HTR-8/SVneo (cell line): ENCODE results near the gene RASSF9.

Experiments
- DNase-seq: peaks from one replicate; pipeline ENCODE4 v3.0.0; 2011; ENCODE audit warnings: low spot score, mixed read lengths; ENCODE audit not compliant: insufficient read length
- FAIRE-seq: peaks from 2 replicates; lab custom pipeline; 2011; peaks lifted over from hg19 to GRCh38; lab: Jason Lieb, UNC

The RASSF9 gene

DNA sequence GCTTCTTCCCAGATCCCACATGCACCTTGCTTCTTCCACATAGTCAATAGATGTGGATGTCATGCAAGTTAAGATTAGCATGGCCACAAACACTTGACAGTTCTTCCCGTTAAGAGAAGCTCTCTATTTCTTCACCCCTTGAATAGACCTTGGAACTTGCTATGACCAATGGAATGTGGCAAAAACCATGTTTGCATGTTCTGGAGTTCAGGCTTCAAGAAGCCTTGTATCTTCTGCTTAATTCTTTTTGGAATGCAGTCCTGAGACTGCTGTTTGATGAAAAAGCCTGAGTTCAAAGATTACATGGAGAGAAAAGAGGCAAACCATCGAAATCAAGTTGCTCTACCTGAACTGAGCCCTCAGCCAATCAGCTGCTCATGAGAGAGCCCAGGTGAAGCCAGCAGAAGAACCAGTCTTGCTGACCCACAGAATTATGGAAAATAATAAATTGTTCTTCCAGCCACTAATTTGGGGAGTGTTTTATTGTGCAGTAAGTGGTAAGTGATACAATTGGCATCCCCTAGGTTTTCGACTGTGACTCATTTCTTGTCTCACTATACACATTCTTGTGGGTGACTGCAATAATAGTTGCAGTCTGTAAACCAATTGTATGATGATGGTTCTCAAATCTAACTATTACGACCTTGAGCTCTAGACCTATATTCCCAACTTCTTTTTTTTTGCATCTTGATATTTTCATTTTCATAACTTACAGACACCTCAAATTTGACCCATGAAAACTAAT is 12.6 kb downstream of the RASSF9 start:
- no peak for FAIRE-seq
- peak; percentile 41 for DNase-seq

DNA sequence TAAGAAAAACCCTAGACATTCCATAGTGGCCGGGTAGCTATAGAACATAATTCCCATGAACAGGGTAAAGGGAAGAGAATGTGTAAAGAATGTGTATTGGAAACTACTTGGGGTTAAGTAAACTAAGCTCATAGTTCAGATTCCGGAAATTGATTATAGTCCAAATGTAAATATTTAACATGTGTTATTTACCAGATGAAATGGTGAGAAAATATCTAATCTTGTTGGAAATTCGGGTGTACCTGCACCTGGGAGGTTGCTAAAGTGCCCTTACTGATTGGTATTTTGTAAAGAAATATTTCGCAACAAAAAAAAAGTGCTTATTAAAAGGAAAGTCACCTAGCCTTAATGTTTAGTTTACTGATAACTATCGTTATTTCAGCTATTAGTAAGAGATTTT is 14.4 kb downstream of the RASSF9 start:
- DNase-seq (no peak), FAIRE-seq (no peak)

DNA sequence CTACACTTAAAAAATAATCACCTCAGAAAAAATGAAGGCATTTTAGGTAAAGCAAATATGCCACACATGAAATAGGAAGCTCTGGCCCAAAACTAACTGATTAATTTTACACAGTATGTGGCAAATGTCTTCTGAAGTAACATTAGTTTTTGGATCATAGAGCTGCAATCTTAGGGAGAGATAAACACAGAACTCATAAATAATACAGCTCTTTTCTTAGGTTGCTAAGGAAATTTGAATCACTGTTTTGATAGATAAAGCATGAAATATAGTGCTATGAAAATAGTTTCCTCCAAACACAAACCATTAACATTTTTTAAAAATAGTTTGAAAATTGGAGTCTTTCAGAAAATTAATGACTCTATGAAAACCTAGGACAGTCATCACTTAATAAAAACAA is 15.0 kb downstream of the RASSF9 start:
- no peak for FAIRE-seq

DNA sequence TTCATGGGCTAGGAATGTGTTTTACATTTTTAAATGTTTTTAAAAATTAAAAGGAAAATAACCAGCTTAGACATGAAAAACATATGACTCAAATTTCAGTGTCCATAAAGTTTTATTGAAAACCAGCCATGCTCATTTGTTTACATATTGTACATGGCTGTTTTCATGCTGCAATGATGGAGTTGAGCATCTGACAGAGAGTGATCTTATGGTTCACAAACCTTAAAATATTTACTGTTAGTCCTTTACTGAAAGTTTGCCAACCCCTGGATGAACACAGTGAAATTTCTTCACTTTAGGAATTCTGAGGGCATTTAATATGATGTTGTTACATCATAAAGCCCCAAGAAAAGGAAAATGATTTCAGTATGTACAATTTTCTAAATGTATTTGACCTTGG is 16.1 kb downstream of the RASSF9 start:
- no peak for DNase-seq
- FAIRE-seq: no peak

More for the DNA sequence above, 15.0 kb downstream of the RASSF9 start:
- no peak for DNase-seq

DNA sequence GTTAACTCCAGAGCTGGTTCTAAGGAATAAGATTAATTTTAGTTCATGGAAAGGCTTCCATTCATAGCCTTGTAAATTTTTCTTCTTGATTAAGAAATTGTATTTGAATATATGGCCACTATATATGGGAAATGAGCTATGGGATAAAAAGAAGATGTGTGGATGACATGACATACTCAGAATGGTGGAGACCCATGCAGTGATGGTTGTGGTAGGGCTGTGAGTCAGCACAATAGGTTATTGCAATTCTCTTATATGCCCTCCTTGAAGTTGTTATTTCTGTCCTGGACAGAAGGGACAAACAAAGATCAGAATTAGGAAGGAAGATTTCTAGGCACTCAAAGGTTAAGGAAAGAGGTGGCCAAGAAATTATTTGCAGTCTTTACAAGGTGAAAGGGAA is 21.5 kb downstream of the RASSF9 start:
- DNase-seq (no peak), FAIRE-seq (no peak)

DNA sequence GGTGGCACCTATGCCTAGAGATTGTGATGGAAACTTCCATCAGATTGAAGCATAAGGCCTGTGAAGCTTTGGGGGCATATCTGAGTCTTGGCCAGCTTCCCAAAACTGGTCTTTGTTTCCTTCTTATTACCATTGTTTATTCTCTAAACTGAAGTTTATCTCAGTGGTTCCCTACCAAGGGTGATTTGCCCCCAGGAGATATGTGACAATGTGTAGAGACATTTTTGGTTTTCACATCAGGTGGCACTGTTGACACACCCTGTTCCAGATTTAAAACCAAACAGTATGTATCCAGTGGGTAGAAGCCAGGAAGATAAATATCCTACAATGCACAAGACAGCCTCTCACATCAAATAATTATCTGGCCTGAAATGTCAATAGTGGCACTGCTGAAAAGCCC is 22.1 kb downstream of the RASSF9 start:
- DNase-seq (no peak), FAIRE-seq (no peak)

DNA sequence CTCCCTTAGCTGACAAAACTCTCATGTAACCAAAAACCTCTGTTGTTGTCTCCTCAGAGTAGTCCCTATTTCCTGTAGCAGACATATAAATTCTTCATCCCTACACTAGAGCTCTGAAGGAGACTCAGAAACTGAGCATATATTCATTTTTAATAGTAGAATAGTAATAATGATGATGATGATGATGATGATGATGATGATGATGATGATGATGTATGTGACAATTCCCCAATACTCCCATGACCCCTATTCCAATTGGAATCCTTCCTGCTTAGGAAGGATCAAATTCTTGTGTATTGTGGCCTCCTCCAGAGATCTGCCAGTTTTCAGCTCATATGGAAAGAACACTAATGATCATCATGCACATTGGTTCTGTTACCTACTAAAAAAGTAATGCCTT is 26.7 kb downstream of the RASSF9 start:
- DNase-seq (no peak), FAIRE-seq (no peak)

DNA sequence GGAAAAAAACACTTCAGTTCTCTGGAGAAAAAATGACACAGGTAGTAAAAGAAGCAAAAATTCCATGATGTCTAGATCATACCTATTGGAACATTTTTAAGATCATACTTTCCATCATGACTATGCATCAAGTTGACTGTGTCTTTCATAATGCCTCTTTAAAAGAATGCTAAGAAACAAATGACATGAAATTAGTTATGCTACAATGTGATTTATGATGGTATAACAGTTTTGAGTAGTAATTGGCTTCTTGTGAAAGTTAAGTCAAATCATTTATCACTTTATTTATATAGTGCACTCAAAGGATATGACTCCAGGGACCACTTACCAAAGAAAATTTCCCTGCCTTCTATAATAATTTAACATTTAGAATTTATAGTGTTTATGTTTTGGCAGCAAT is 28.5 kb downstream of the RASSF9 start:
- FAIRE-seq: no peak
- DNase-seq: no peak

DNA sequence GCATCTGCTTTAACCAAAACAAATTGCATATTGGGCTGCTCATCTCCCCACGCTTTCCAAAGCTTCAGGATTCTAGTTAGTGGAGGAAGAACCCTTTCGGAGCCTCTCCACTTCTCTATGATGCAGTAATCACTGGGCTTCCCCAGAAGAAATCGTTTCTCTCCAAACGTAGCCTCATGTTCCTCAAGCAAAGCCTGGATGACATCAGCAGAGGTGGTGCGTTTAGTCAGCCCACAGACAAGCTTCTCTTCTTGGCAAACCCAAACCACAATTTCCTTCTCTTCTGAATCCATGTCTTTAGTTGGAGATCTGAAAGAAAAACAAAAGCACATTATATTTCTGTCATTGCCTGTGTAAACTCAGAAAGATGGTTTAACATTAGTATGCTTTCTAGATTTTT is 30.6 kb downstream of the RASSF9 start:
- FAIRE-seq (no peak), DNase-seq (no peak)

DNA sequence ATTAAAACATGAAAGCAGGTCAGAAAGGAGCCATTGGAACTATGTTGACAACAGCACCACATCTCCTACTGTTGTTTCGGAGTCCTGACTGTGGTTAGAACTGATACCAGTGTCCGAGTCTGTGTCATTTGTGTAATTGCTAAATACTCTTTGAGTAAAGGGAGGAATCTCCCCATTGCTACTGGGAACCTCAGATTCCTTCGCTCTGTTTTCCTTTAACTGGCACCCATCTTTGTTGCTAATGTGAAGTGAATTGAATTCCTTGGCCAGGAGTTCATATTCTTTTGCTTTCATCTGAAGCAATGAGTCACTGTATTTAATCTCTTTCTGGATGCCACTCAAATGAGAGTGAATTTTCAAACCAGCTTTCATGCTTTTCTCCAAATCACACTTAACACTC is 31.5 kb downstream of the RASSF9 start:
- FAIRE-seq (no peak), DNase-seq (no peak)

DNA sequence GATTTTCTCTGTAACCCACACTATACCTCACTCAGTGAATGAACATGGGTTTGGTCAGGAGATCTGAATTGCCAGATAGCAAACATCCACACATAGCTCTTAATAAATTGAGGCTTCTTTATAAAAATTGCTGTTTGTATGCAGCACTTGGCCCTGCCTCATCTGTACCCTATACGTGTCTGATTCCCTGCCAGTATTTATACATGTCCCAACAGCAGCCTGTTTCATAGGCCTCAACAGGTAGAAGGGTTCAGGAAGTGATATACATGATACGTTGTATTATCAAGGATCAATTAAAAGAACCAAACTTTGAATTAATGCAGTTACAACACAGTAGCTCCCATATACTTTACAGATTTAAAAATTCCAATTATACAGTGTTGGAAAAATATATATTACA is 32.3 kb downstream of the RASSF9 start:
- no peak for DNase-seq
- FAIRE-seq: no peak

DNA sequence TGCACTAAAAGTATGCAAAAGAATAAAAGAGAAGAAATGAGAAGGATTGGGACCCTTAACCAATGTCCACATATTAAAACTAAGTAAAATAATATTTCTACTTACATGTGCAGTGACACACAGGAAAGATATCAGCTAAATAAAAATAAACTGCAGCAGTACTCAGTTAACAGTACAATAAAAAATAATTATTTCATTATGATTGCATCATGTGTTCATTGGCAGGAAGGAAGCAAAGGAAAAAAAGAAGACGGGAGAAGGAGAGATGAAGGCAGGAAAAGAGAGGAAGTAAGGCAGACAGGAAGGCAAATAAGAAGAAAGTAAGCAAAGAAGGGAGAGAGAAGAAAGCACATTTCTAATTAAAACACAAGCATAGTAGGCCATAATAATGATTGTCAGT is 33.0 kb downstream of the RASSF9 start:
- no peak for DNase-seq
- no peak for FAIRE-seq

DNA sequence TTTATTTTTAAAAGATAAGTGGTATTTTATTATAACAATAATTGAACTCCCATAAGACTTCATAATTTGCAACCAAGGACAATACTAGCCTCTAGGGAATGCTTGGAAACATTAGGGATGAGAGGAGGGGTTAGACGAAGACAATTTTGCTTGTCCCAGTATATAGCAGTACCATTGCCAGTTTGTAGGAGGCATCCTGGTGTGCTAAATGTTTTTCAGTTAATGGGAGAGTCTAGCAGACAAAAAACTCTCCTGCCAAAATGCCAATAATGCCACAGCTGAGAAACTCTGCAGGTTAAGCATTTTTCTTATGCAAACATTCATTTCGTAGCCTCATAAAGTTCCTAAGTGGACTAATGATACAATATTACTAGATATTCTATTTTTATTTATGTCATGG is 38.1 kb downstream of the RASSF9 start:
- FAIRE-seq (no peak), DNase-seq (no peak)

DNA sequence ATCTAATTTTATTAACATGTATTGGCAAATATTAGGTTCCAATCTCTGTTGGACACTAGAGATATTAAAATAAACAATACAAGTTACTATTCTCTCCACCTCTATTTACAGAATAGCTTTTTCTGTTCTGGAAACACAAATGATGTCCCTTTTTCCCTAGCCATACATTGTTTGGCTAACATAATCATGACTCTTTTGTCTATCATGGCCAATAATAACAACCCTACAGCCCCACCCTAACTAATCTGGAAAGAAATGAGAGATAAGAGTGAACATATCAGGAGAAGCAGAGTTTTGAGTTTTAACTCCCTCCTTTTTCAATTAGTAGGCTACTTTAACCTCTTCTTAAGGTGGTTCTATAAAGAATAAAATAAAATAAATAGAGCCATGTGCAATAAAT is 40.2 kb downstream of the RASSF9 start:
- DNase-seq: no peak
- no peak for FAIRE-seq

DNA sequence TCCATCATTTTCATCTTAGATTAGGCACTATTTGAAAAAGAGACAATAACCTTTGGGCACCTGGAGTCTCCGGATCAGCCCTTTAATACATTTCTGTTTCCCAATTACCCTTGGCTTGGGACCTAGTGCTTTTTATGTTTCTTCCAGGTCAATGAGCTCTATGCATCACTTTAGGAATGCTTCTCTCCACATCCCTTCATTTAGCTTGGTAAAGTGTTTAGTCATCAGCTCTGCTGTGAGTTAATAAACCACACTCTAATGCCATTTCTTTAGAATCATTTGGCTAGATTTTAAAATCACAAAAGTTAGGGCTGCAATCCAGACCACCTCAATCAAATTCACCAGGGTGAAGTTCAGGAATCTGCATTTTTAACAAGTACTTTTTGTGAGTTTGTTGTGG is 41.7 kb downstream of the RASSF9 start:
- FAIRE-seq: no peak
- no peak for DNase-seq

DNA sequence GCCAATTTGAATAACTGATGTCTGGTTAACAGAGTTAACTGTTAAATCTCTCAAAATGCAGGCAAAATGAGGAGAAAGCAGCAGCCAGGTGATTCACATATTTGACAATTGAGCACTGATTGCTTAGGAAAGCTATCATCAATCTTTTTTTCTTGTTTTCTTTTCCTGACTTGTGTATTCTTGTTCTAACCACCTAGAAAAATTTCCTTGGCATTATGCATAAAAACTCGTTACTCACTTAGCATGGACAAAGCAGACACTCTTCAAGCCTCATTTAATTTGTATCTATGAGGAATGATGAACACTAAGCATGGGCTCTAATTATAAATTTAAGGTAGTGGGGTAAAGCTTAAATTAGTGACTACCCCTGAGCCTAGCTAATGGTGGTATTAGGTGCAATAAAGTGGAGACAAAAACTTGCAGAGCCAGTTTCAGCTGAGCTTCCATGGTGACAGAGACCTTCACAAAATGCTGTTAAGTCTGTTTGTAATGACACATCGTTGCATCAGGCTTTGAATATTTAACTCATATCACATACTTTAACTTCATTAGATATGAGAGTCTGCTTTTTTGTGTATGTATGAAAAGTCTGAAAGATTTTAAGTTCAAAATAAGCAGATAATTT is 52.0 kb downstream of the RASSF9 start:
- no peak for FAIRE-seq
- no peak for DNase-seq

DNA sequence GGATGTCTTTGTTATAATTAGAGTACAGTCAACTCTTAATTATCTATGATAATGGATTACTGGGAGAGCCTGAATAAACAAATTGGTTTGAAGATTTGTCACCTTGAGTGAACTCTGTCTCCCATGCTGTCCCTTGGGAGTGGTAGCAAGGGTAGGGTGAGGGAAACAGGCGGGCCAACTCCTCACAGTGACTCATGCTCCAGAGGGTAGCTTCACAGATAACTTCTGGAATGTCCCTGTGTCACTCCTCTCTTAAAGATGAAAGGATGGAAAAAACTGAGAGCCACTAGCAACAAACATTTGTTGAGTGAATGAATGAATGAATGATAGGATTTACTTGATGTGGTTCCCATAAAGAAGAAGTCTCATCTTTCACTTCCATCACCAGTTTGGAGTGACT is 53.5 kb downstream of the RASSF9 start:
- FAIRE-seq (no peak), DNase-seq (no peak)

DNA sequence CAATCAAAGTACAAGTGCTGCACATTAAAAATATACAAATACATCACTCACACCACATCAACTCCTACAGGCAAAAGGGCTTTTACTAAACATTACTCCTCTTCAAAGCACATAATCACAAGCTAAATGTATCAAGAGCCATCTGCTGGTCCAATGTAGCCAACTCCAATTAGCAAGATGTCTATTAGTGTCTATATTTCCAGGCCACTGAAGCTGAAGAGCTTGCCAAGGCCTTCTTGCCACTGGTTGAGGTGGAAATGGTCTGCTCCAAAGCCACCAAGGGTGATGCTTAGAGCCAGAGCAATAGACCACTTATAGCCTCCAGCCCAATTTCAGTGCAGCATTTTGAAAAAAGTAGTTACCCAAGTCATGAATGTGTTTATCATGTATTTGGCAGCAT is 54.4 kb downstream of the RASSF9 start:
- no peak for DNase-seq
- no peak for FAIRE-seq

DNA sequence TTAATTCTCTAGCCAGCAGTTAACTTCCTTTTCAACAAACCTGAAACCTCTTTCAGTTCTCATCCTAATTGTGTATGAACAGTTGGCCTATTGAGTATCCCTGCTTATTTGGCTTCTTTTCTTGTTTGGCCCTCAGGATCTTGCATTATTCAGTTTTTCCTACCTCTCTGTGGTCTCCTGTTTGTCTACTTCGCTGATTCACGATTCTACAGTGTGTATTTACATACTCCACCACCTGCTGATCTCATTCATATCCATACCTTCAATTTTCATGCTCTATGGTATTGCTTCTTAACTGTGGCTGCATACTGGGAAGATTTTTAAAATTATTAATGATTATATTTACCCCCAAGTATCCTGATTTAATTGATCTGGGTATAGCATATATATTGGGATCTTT is 56.4 kb downstream of the RASSF9 start:
- FAIRE-seq: no peak
- no peak for DNase-seq

DNA sequence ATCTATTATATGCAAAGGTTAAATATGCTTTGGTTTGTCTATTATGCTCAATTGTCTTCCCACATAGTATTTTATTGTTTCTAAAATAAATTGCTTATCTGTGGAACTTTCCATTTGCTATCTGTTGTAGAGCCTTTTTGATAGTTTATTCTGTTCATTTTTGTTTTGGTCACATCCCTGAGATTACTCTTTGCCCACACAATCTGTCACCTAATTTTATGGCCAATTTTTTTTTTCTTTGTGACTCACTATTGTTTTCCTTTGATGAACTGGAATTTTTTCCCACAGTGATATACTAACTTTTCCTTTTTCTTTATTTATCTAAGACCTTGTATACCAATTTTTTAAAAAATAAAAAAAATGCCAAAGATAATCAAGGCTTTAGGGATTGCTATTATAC is 61.1 kb downstream of the RASSF9 start:
- DNase-seq (no peak), FAIRE-seq (no peak)

DNA sequence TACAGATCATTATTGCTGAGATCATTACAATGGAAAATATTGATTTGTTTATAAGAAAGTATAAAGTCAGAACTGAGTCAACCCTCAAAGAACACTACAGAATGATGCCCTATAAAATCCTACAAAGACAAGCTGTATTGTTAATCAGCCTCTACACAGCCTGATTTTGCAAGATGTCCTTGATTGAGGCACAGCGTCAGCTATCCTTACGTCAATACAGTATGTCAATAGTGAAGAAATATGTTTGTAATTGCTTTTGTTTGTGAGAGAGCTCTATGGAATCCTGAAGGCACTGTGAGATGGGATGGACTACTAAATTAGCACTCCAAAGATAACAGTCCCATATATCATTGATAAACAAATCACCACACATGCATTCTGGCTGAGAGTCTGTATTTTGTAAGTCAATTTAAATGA is 70.7 kb downstream of the RASSF9 start:
- FAIRE-seq: no peak
- DNase-seq: no peak

DNA sequence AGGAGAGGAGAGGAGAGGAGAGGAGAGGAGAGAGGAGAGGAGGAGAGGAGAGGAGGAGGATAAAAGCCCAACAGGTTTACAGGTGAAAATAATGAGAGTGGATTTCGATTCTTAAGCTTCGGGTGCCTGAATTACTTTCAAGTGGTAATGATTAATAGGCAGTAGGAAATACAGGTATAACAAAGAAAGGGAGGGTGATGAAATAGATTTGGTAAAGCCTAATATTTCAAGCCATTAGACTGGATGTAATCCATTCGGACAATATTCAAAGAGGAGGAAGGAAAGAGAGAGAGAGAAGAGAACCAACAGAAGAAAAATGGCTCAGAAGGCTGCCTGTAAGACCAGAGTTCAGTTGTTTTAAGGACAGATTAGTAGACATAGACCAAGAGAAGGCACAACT is 76.6 kb downstream of the RASSF9 start:
- FAIRE-seq: no peak
- no peak for DNase-seq
